ENCODE measurements around the gene RRP36. TPM values are rescaled to one million over a fixed set of nuclear protein-coding genes. Genes with fewer than 3 reads are reported as not detected.

Gene RRP36
- total RNA-seq, 1 experiment from 2014 or later = 133 TPM

DNA sequence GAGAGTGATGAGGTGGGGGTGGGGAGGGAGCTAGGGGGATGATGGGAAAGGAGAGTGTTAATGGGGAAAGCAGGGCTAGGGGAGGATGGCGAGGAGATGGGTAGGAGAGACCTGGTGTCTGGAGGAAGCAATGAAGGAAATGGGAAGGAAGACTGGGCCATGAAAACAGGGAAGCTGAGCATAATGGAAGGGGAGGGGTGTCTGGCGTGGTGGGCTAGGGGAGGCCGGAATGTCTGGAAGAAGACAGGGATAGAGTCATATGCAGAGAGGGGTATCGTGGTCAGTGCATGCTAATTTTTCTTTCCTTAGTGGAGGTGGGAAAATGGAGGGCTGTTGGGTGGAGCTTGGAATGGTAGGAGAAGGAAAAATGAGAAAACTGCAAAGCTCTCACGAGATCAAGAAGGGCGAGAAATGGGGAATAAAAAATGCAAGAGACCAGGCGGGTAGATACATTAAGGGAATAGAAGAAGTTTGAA, 7.0 kb upstream of the RRP36 start:
- no peaks in the 10 kb centered on the region for H3F3A ChIP-seq (ENCODE audit: low read length, unreplicated experiment)
- H3K27ac ChIP-seq (ENCODE audit: low read length) = peak overlapping the region; percentile 17; the same call in 1 of the 2 replicates
- TSS peak; percentile 21 for BruUV-seq (replicated peaks)
- peak overlapping the region; percentile 94 for H3K4me2 ChIP-seq (ENCODE audit: low read length)
- no peaks in the 10 kb centered on the region for H3K9me3 ChIP-seq (ENCODE audit: low read length)
- peak overlapping the region; percentile 91 for H3K4me3 ChIP-seq (ENCODE audit: low read length)
- peaks cover 52% of the 10 kb centered on the region for H3K79me2 ChIP-seq (ENCODE audit: low read length)
- H3K36me3 ChIP-seq (ENCODE audit: low read depth, low read length) = peaks cover 31% of the 10 kb centered on the region; the same call in 1 of the 2 replicates
- ChIA-PET POLR2A (ENCODE audit: unreplicated experiment) (interaction anchor here (0.5 to 1.4 kb wide), 8 partner anchors 35 to 723 kb away, joined by 3 to 15 read pairs (median 8); partner anchors contain the start of genes CUL7, CUL9 and PEX6), CTCF (interaction anchor here (0.5 to 0.6 kb wide), 2 partner anchors 9 to 129 kb away, joined by 3 to 8 read pairs; no protein-coding TSS in a partner anchor)
- H3K27me3 ChIP-seq (ENCODE audit: low read length) = no peaks in the 10 kb centered on the region
- intact Hi-C loops (cut with micrococcal nuclease) = loop anchor here (2.0 kb wide), 1 partner anchor 30 kb away; the partner anchor contains the start of gene PPP2R5D
- DNase-seq (no peak), ATAC-seq (no peak)
- H2AFZ ChIP-seq (ENCODE audit: low read length) = peak overlapping the region; percentile 63
- H3K4me1 ChIP-seq (ENCODE audit: insufficient read depth, low read length) = peaks cover 23% of the 10 kb centered on the region
- TF ChIP-seq, protein P1, sequence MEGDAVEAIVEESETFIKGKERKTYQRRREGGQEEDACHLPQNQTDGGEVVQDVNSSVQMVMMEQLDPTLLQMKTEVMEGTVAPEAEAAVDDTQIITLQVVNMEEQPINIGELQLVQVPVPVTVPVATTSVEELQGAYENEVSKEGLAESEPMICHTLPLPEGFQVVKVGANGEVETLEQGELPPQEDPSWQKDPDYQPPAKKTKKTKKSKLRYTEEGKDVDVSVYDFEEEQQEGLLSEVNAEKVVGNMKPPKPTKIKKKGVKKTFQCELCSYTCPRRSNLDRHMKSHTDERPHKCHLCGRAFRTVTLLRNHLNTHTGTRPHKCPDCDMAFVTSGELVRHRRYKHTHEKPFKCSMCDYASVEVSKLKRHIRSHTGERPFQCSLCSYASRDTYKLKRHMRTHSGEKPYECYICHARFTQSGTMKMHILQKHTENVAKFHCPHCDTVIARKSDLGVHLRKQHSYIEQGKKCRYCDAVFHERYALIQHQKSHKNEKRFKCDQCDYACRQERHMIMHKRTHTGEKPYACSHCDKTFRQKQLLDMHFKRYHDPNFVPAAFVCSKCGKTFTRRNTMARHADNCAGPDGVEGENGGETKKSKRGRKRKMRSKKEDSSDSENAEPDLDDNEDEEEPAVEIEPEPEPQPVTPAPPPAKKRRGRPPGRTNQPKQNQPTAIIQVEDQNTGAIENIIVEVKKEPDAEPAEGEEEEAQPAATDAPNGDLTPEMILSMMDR (conservative IDR thresholded peaks at IDR 0.05; ENCODE audit: low read depth, low read length) = no peak
- TF ChIP-seq EZH2phosphoT487 (IDR thresholded peaks at IDR 0.05; ENCODE audit: borderline replicate concordance, low read length) (no peak), EZH2 (IDR thresholded peaks at IDR 0.05; ENCODE audit: low read length, unreplicated experiment) (no peak)
- peak overlapping the region; percentile 90 for H3K9ac ChIP-seq (ENCODE audit: low read length)
- H3K9me2 ChIP-seq (replicated peaks; ENCODE audit: low read length) = no peaks in the 10 kb centered on the region
- H4K20me1 ChIP-seq (ENCODE audit: low read length) = no peaks in the 10 kb centered on the region

DNA sequence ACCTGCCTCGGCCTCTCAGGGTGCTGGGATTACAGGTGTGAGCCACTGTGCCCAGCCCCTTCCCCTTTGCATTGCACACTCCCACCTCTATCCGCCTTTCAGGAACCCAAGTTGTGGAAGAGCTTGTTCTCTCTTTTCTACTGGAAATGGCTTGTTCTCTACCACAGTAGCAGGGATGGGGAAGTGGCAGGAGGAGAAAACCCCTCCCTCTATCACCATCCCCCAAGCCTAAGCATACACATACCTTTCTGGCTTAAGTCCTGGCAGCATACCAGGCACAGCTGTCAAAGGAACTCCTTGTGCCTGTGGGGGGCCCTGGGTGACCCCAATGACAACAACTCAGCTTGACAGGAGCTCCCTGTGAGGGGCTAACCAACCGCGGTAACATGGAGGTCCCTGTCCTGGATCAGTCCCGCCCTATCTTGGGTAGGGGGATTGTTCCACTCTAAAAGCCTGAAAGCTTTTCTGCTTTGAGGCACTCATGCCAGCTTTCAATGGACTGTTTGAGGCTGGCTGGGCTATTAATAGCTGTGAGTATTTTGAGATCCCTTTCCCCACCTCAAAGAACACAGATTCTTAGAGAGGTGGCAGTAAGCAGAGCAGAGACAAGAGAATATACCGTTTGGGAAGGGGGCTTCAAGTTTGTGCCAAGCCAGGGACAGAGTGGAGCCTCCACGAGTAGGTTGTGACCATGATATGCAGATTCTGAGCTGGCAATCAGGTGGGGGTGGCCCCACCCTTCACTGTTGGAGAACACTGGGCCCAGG, 5.1 kb upstream of the RRP36 start:
- Histone ChIP-seq H3K4me2 (ENCODE audit: low read length) (no peak overlapping the region), H3K79me2 (ENCODE audit: low read length) (peaks cover 51% of the 10 kb centered on the region), H3K4me1 (ENCODE audit: insufficient read depth, low read length) (peaks cover 30% of the 10 kb centered on the region), H3K36me3 (ENCODE audit: low read depth, low read length) (peaks cover 23% of the 10 kb centered on the region; the same call in 1 of the 2 replicates), H3K4me3 (ENCODE audit: low read length) (no peak overlapping the region), H3K9ac (ENCODE audit: low read length) (no peak overlapping the region), H3K9me3 (ENCODE audit: low read length) (no peaks in the 10 kb centered on the region), H2AFZ (ENCODE audit: low read length) (no peak overlapping the region), H3K27me3 (ENCODE audit: low read length) (no peaks in the 10 kb centered on the region), H3K9me2 (replicated peaks; ENCODE audit: low read length) (no peaks in the 10 kb centered on the region), H3F3A (ENCODE audit: low read length, unreplicated experiment) (no peaks in the 10 kb centered on the region), H3K27ac (ENCODE audit: low read length) (no peak overlapping the region), H4K20me1 (ENCODE audit: low read length) (no peaks in the 10 kb centered on the region)
- intact Hi-C loops (cut with micrococcal nuclease) = no loop called here
- ChIA-PET CTCF (no interaction called here), POLR2A (ENCODE audit: unreplicated experiment) (no interaction called here)
- no TSS peak for BruUV-seq (replicated peaks)
- TF ChIP-seq EZH2phosphoT487 (IDR thresholded peaks at IDR 0.05; ENCODE audit: borderline replicate concordance, low read length) = no peak
- no peak for ATAC-seq
- DNase-seq = no peak

DNA sequence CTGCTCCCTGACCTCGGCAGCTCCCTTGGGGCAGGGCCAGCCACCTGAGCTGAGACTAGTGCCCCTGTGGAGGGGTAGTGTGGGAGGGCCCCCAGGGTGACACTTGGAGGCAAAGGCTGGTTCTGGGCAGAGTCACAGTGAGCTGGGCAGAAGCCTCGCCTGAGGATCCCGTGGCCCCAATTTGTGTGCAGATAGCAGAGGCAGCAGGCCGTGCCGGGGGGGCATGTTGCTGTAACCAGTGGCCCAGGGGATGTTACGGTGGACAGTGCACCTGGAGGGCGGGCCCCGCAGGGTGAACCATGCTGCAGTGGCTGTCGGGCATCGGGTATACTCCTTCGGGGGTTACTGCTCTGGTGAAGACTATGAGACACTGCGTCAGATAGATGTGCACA, 4.5 kb upstream of the RRP36 start:
- Histone ChIP-seq H3K27ac (ENCODE audit: low read length) (no peak overlapping the region), H3K4me1 (ENCODE audit: insufficient read depth, low read length) (peaks cover 28% of the 10 kb centered on the region), H3K9ac (ENCODE audit: low read length) (no peak overlapping the region), H3K79me2 (ENCODE audit: low read length) (peaks cover 49% of the 10 kb centered on the region), H2AFZ (ENCODE audit: low read length) (no peak overlapping the region), H3K9me2 (replicated peaks; ENCODE audit: low read length) (no peaks in the 10 kb centered on the region), H3F3A (ENCODE audit: low read length, unreplicated experiment) (no peaks in the 10 kb centered on the region), H3K9me3 (ENCODE audit: low read length) (no peaks in the 10 kb centered on the region), H4K20me1 (ENCODE audit: low read length) (no peaks in the 10 kb centered on the region), H3K27me3 (ENCODE audit: low read length) (no peaks in the 10 kb centered on the region), H3K4me2 (ENCODE audit: low read length) (no peak overlapping the region), H3K36me3 (ENCODE audit: low read depth, low read length) (peaks cover 18% of the 10 kb centered on the region; the same call in 1 of the 2 replicates), H3K4me3 (ENCODE audit: low read length) (no peak overlapping the region)
- ChIA-PET POLR2A (ENCODE audit: unreplicated experiment) (no interaction called here), CTCF (no interaction called here)
- DNase-seq (no peak), ATAC-seq (no peak)
- TF ChIP-seq EZH2 (IDR thresholded peaks at IDR 0.05; ENCODE audit: low read length, unreplicated experiment) = no peak
- no peak for TF ChIP-seq EZH2phosphoT487 (IDR thresholded peaks at IDR 0.05; ENCODE audit: borderline replicate concordance, low read length)
- TF ChIP-seq, protein P1 (conservative IDR thresholded peaks at IDR 0.05; ENCODE audit: low read depth, low read length) = no peak
- intact Hi-C loops (cut with micrococcal nuclease) = no loop called here
- BruUV-seq (replicated peaks) = no TSS peak
